Stimulated activated CD8-positive, alpha-beta memory T cell treated with anti-CD3 and anti-CD28 coated beads, Interleukin-7, amount 100 ng/mL, for 1 hour (primary cell): Measurements from ENCODE around the gene PARD3.

Experiments used
- DNase-seq, 2 donors: peaks; one replicate each; pipeline ENCODE4 v3.0.0-alpha.2; 2020; ENCODE audit warnings: low read depth in 2 of 2

Gene PARD3

GRCh38 chr10:34163075-34163905 lies 651.8 kb downstream of the PARD3 start:
- DNase-seq, result no peak

GRCh38 chr10:34161777-34162370 lies 653.2 kb downstream of the PARD3 start:
- no peak for DNase-seq

- DNase-seq, result no peak
Measured at GRCh38 chr10:34160595-34160994, 654.5 kb downstream of the PARD3 start.

GRCh38 chr10:34157501-34157900 lies 657.6 kb downstream of the PARD3 start:
- no peak for DNase-seq

- DNase-seq, result no peak
Measured at GRCh38 chr10:34156781-34157425, 658.2 kb downstream of the PARD3 start.

GRCh38 chr10:34155812-34156211 lies 659.3 kb downstream of the PARD3 start:
- DNase-seq, result no peak

- no peak for DNase-seq
Measured at GRCh38 chr10:34154383-34154900, 660.7 kb downstream of the PARD3 start.

GRCh38 chr10:34153663-34154382 lies 661.3 kb downstream of the PARD3 start:
- DNase-seq, result no peak

GRCh38 chr10:34152434-34152833 lies 662.7 kb downstream of the PARD3 start:
- no peak for DNase-seq

GRCh38 chr10:34151931-34152330 lies 663.2 kb downstream of the PARD3 start:
- no peak for DNase-seq

- no peak for DNase-seq
Measured at GRCh38 chr10:34151481-34151880, 663.6 kb downstream of the PARD3 start.

GRCh38 chr10:34150103-34150502 lies 665.0 kb downstream of the PARD3 start:
- no peak for DNase-seq

GRCh38 chr10:34148305-34148657 lies 666.8 kb downstream of the PARD3 start:
- DNase-seq, result no peak

- no peak for DNase-seq
Measured at GRCh38 chr10:34147641-34148304, 667.3 kb downstream of the PARD3 start.

- no peak for DNase-seq
Measured at GRCh38 chr10:34145715-34146114, 669.4 kb downstream of the PARD3 start.

GRCh38 chr10:34143466-34143865 lies 671.6 kb downstream of the PARD3 start:
- DNase-seq, result no peak

GRCh38 chr10:34141032-34141680 lies 673.9 kb downstream of the PARD3 start:
- no peak for DNase-seq

GRCh38 chr10:34139559-34139958 lies 675.5 kb downstream of the PARD3 start:
- DNase-seq, result no peak

- no peak for DNase-seq
Measured at GRCh38 chr10:34137955-34138354, 677.1 kb downstream of the PARD3 start.

GRCh38 chr10:34137201-34137600 lies 677.9 kb downstream of the PARD3 start:
- DNase-seq, result no peak

- DNase-seq, result no peak
Measured at GRCh38 chr10:34135515-34135914, 679.6 kb downstream of the PARD3 start.
